B cell (primary cell): Measurements from ENCODE around the gene FARP1. TPM values are rescaled to one million over a fixed set of nuclear protein-coding genes. Genes with fewer than 3 reads are reported as not detected.

Experiments used
- ATAC-seq: fragments of 200-7000 bp; cut with Tn5 transposase; one replicate; pipeline ENCODE4 v1.10.0; 2021; ENCODE audit warnings: low read depth, mild to moderate bottlenecking, moderate number of reproducible peaks, moderate library complexity
- CTCF ChIA-PET: fragments of 350-600 bp; sonication (Branson Sonifier 250); formaldehyde crosslinking; loops from one replicate; lab custom pipeline; 2021; ENCODE audit warnings: antibody characterized with exemption, inconsistent platforms; lab: Charles Lee
- POLR2A ChIA-PET: fragments of 350-600 bp; sonication (Branson Sonifier 250); formaldehyde crosslinking; loops from one replicate; lab custom pipeline; 2021; ENCODE audit warnings: antibody characterized with exemption; lab: Charles Lee
- DNase-seq: peaks from one replicate; pipeline ENCODE4 v3.0.0; 2013
- H2AFZ ChIP-seq: 2 replicates; pipeline ENCODE4 v1.6.1; 2012; ENCODE audit warnings: mild to moderate bottlenecking, low read depth, low read length; ENCODE audit not compliant: insufficient read depth, poor library complexity, severe bottlenecking
- H3K27ac ChIP-seq, 2 donors: 1 replicate in 1 of 2; 2 replicates in 1 of 2; pipeline ENCODE4 v1.5.1; 2012 to 2013; ENCODE audit warnings: low read length in 2 of 2, mild to moderate bottlenecking in 2 of 2, moderate library complexity in 1 of 2
- H3K27me3 ChIP-seq, 4 experiments: fragments of 200-600 bp in 1 of 4; sonication (generic) in 1 of 4; replicated peaks in 1 of 4; 1 replicate in 2 of 4; 2 replicates in 2 of 4; pipeline versions ENCODE4 v1.6.1 to v1.7.0; 2013 to 2016; ENCODE audit warnings: low read length in 3 of 4, mild to moderate bottlenecking in 2 of 4, mixed read lengths in 1 of 4, moderate library complexity in 1 of 4; ENCODE audit not compliant: insufficient read depth in 4 of 4, control insufficient read depth in 3 of 4; ENCODE audit errors: control extremely low read depth in 1 of 4
- H3K36me3 ChIP-seq, 2 experiments: replicated peaks in 1 of 2; 1 replicate in 1 of 2; 2 replicates in 1 of 2; pipeline versions ENCODE4 v1.6.1 to v1.7.1; 2013; ENCODE audit warnings: low read length in 1 of 2; ENCODE audit not compliant: insufficient read depth in 2 of 2, control insufficient read depth in 1 of 2; ENCODE audit errors: control extremely low read depth in 1 of 2, extremely low read depth in 1 of 2
- H3K4me1 ChIP-seq, 2 donors: fragments of 200-600 bp in 1 of 2; sonication (generic) in 1 of 2; 1 replicate in 1 of 2; 2 replicates in 1 of 2; pipeline versions ENCODE4 v1.5.1 to v1.6.1; 2013 to 2017; ENCODE audit warnings: low read length in 2 of 2; ENCODE audit not compliant: control insufficient read depth in 2 of 2, insufficient read depth in 2 of 2
- H3K4me2 ChIP-seq: replicated peaks from 2 replicates; pipeline ENCODE3; 2012; ENCODE audit warnings: mild to moderate bottlenecking, low read depth, low read length; ENCODE audit not compliant: poor library complexity, severe bottlenecking
- H3K4me3 ChIP-seq, 5 experiments: fragments of 200-600 bp in 1 of 5; sonication (generic) in 1 of 5; 1 replicate in 3 of 5; 2 replicates in 2 of 5; pipeline versions ENCODE4 v1.5.1 to v1.7.0; 2011 to 2016; ENCODE audit warnings: low read length in 4 of 5, mild to moderate bottlenecking in 4 of 5, low read depth in 2 of 5, control low read depth in 1 of 5, moderate library complexity in 1 of 5; ENCODE audit not compliant: insufficient read depth in 1 of 5; ENCODE audit errors: control extremely low read depth in 1 of 5, extremely low read depth in 1 of 5
- H3K79me2 ChIP-seq: fragments of 200-600 bp; sonication (generic); one replicate; pipeline ENCODE4 v1.6.0; 2016; ENCODE audit warnings: low read length; ENCODE audit not compliant: control insufficient read depth, insufficient read depth
- H3K9ac ChIP-seq: fragments of 200-600 bp; sonication (generic); 2 replicates; pipeline ENCODE4 v1.6.1; 2017; ENCODE audit warnings: mild to moderate bottlenecking, low read length, moderate library complexity
- H3K9me3 ChIP-seq, 3 donors: one replicate each; pipeline versions ENCODE4 v1.6.1 to v1.7.1; 2013; ENCODE audit warnings: low read length in 2 of 3; ENCODE audit not compliant: control insufficient read depth in 2 of 3, insufficient read depth in 1 of 3; ENCODE audit errors: control extremely low read depth in 1 of 3
- H4K20me1 ChIP-seq: 2 replicates; pipeline ENCODE4 v1.6.0; 2012; ENCODE audit warnings: mild to moderate bottlenecking, low read length; ENCODE audit not compliant: insufficient read depth, control insufficient read depth, poor library complexity, severe bottlenecking
- H3K27ac Mint-ChIP-seq: one replicate; pipeline ENCODE4 v1.8.0; 2021; ENCODE audit warnings: mixed read lengths
- H3K27me3 Mint-ChIP-seq: one replicate; pipeline ENCODE4 v1.8.0; 2021; ENCODE audit warnings: mixed read lengths
- H3K4me1 Mint-ChIP-seq: one replicate; pipeline ENCODE4 v1.8.0; 2021; ENCODE audit warnings: mixed read lengths
- H3K4me3 Mint-ChIP-seq: one replicate; pipeline ENCODE4 v1.8.0; 2021; ENCODE audit warnings: mixed read lengths
- H3K9me3 Mint-ChIP-seq: one replicate; pipeline ENCODE4 v1.8.0; 2022; ENCODE audit warnings: mixed read lengths; ENCODE audit not compliant: insufficient read depth
- EZH2 ChIP-seq: IDR thresholded peaks from 2 replicates; pipeline ENCODE4 v1.6.1; 2012; ENCODE audit warnings: borderline replicate concordance, low read depth, mild to moderate bottlenecking, moderate library complexity, low read length; ENCODE audit not compliant: insufficient read depth, poor library complexity, severe bottlenecking
- WGBS: methylation state at CpG from one replicate; pipeline ENCODE4 v1.1.5; 2013; ENCODE audit warnings: missing lambda C conversion rate; ENCODE audit not compliant: insufficient coverage; 5-methylcytosine and 5-hydroxymethylcytosine counted together
- intact Hi-C: fragments of 100-400 bp; cut with micrococcal nuclease; formaldehyde crosslinking; loops from one replicate; pipeline ENCODE4 v1.10.0; 2022
- polyA plus RNA-seq: library from polyadenylated mRNA; depleted of rRNA; stranded (reverse); fragments of >200 nt; gene quantifications from 2 replicates; pipeline ENCODE4 v1.2.3, GENCODE V29; 2012
- total RNA-seq, 2 donors: library from RNA; stranded (reverse); fragments of 120-200 nt in 1 of 2; gene quantifications; 1 replicate in 1 of 2; 2 replicates in 1 of 2; pipeline versions ENCODE4 v1.2.3 to v1.2.4, GENCODE V29; 2013 to 2022
- TF ChIP-seq, protein P1 (sequence below): fragments of 200-600 bp; IDR thresholded peaks from one replicate; pipeline ENCODE4 v1.8.0; 2022; ENCODE audit warnings: antibody characterized with exemption, mild to moderate bottlenecking

FARP1 gene
- total and polyA plus RNA-seq, 2 donors (not counting 1 experiment from before 2014, with no cell fraction given) = 0.15 to 1.5 TPM

DNA sequence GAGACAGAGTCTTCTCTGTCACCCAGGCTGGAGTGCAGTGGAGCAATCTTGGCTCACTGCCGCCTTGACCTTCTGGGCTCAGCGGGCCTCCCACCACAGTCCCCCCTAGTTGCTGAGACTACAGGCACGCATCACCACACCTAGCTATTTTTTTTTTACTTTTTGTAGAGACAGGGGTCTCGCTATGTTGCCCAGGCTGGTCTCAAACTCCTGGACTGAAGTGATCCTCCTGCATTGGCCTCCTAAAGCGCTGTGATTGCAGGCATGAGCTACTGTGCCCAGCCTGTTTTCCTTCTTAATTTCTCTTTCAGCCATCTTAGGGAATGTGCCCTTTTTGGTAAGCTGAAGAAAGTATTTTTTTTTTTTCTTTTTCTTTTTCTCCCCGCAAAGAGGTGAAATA is 76.8 kb downstream of the FARP1 start:
- intact Hi-C loops = no loop called here
- ChIA-PET POLR2A (no interaction called here), CTCF (no interaction called here)
- no peaks in the 10 kb centered on the region for H3K9me3 ChIP-seq
- 100% methylated on average over 2 of the region's 6 CpGs for WGBS
- H3K4me3 Mint-ChIP-seq = no peak overlapping the region
- no peaks in the 10 kb centered on the region for H3K4me1 Mint-ChIP-seq
- H3K9me3 Mint-ChIP-seq = no peaks in the 10 kb centered on the region
- no peak overlapping the region for H3K4me2 ChIP-seq
- H3K79me2 ChIP-seq = no peaks in the 10 kb centered on the region
- no peaks in the 10 kb centered on the region for H3K4me1 ChIP-seq
- no peak overlapping the region for H2AFZ ChIP-seq
- H4K20me1 ChIP-seq = no peaks in the 10 kb centered on the region
- DNase-seq (no peak), ATAC-seq (no peak)
- no peak overlapping the region for H3K4me3 ChIP-seq
- H3K27me3 ChIP-seq = no peaks in the 10 kb centered on the region
- no peak for TF ChIP-seq EZH2
- TF ChIP-seq, protein P1, sequence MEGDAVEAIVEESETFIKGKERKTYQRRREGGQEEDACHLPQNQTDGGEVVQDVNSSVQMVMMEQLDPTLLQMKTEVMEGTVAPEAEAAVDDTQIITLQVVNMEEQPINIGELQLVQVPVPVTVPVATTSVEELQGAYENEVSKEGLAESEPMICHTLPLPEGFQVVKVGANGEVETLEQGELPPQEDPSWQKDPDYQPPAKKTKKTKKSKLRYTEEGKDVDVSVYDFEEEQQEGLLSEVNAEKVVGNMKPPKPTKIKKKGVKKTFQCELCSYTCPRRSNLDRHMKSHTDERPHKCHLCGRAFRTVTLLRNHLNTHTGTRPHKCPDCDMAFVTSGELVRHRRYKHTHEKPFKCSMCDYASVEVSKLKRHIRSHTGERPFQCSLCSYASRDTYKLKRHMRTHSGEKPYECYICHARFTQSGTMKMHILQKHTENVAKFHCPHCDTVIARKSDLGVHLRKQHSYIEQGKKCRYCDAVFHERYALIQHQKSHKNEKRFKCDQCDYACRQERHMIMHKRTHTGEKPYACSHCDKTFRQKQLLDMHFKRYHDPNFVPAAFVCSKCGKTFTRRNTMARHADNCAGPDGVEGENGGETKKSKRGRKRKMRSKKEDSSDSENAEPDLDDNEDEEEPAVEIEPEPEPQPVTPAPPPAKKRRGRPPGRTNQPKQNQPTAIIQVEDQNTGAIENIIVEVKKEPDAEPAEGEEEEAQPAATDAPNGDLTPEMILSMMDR = no peak
- no peak overlapping the region for H3K9ac ChIP-seq
- no peaks in the 10 kb centered on the region for H3K36me3 ChIP-seq
- H3K27me3 Mint-ChIP-seq = peaks cover 3% of the 10 kb centered on the region
- H3K27ac ChIP-seq = no peak overlapping the region
- no peak overlapping the region for H3K27ac Mint-ChIP-seq

DNA sequence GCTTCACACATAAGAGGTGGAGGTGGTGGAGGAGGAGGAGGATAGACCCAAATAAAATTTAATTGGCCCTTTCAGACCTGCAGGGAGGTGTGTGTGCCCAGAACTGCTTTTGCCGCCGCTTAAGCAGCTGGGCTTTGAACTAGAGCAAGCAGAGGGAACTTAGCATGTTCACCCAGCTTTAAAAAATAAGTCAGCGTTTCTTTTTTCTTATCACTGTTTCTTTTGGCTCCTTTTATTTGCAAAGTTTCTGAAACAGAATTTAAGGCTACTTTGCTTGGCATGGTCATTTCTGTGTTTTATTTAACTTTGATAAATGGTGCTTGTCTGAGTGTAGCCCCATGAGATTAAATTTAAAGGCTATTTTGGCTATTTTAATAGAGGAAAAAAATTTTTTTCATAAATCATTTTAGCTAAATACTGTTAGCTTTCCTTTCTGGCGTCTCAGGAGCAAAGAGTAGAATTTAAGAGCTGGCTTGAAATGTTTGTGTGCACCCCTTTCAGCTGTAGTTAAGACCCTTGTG is 77.4 kb downstream of the FARP1 start:
- no peaks in the 10 kb centered on the region for H3K27me3 ChIP-seq
- H3K36me3 ChIP-seq = no peaks in the 10 kb centered on the region
- H3K9ac ChIP-seq = no peak overlapping the region
- H3K79me2 ChIP-seq = no peaks in the 10 kb centered on the region
- POLR2A ChIA-PET = no interaction called here
- no peak overlapping the region for H3K4me2 ChIP-seq
- CTCF ChIA-PET = no interaction called here
- H2AFZ ChIP-seq = no peak overlapping the region
- intact Hi-C loops = no loop called here
- ATAC-seq (no peak), DNase-seq (no peak)
- Mint-ChIP-seq H3K9me3 (no peaks in the 10 kb centered on the region), H3K27me3 (peaks cover 6% of the 10 kb centered on the region), H3K4me1 (no peaks in the 10 kb centered on the region), H3K27ac (no peak overlapping the region), H3K4me3 (no peak overlapping the region)
- TF ChIP-seq EZH2 = no peak
- TF ChIP-seq, protein P1 = no peak
- no peaks in the 10 kb centered on the region for H3K4me1 ChIP-seq
- H3K9me3 ChIP-seq = no peaks in the 10 kb centered on the region
- no peak overlapping the region for H3K27ac ChIP-seq
- 96% methylated on average over 2 of the region's 4 CpGs for WGBS
- H3K4me3 ChIP-seq = no peak overlapping the region
- no peaks in the 10 kb centered on the region for H4K20me1 ChIP-seq
